Stimulated activated CD4-positive, alpha-beta T cell treated with anti-CD3 and anti-CD28 coated beads, Interleukin-1b, Interleukin-23, amount 100 ng/mL, for 4 hours (primary cell): ENCODE measurements around the gene IGFBPL1.

Experiments used
- DNase-seq, 2 donors: peaks; one replicate each; pipeline ENCODE4 v3.0.0-alpha.2; 2020; ENCODE audit warnings: low read depth in 2 of 2

The IGFBPL1 gene

GRCh38 chr9:38432922-38433510, 8.8 kb upstream of the IGFBPL1 start:
- DNase-seq = no peak

GRCh38 chr9:38431116-38431515, 6.9 kb upstream of the IGFBPL1 start:
- DNase-seq = no peak

GRCh38 chr9:38428062-38428461, 3.8 kb upstream of the IGFBPL1 start:
- no peak for DNase-seq

- DNase-seq = no peak
These were observed 664 bp upstream of the IGFBPL1 start for GRCh38 chr9:38424918-38425317.

- no peak for DNase-seq
These were observed 831 bp downstream of the IGFBPL1 start for GRCh38 chr9:38423273-38423972.

GRCh38 chr9:38422555-38423260, 1.5 kb downstream of the IGFBPL1 start:
- DNase-seq = no peak

GRCh38 chr9:38421498-38422211, 2.6 kb downstream of the IGFBPL1 start:
- no peak for DNase-seq

GRCh38 chr9:38419181-38419580, 5.1 kb downstream of the IGFBPL1 start:
- no peak for DNase-seq

- DNase-seq = no peak
These were observed 5.9 kb downstream of the IGFBPL1 start for GRCh38 chr9:38418366-38418765.

GRCh38 chr9:38417003-38417945, 7.0 kb downstream of the IGFBPL1 start:
- DNase-seq = no peak

- no peak for DNase-seq
These were observed 7.8 kb downstream of the IGFBPL1 start for GRCh38 chr9:38416461-38416860.

- no peak for DNase-seq
These were observed 8.4 kb downstream of the IGFBPL1 start for GRCh38 chr9:38415856-38416255.

GRCh38 chr9:38414040-38414723, 10.1 kb downstream of the IGFBPL1 start:
- DNase-seq = no peak

GRCh38 chr9:38413283-38413682, 11.0 kb downstream of the IGFBPL1 start:
- DNase-seq = no peak

GRCh38 chr9:38412751-38413150, 11.5 kb downstream of the IGFBPL1 start:
- no peak for DNase-seq

GRCh38 chr9:38408719-38409118, 15.5 kb downstream of the IGFBPL1 start:
- no peak for DNase-seq

GRCh38 chr9:38406476-38407186, 17.6 kb downstream of the IGFBPL1 start:
- DNase-seq = no peak

GRCh38 chr9:38405785-38406184, 18.5 kb downstream of the IGFBPL1 start:
- no peak for DNase-seq

- DNase-seq = no peak
These were observed 19.9 kb downstream of the IGFBPL1 start for GRCh38 chr9:38404314-38404713.

GRCh38 chr9:38401994-38402393, 22.3 kb downstream of the IGFBPL1 start:
- DNase-seq = no peak
